Upper lobe of left lung (tissue), 4 donors: ENCODE measurements around the gene SOSTDC1.

Experiments
- CTCF ChIP-seq, 6 experiments: fragments of 450-650 bp in 4 of 6; fragments of 200-600 bp in 2 of 6; sonication (generic) in 2 of 6; IDR thresholded peaks; one replicate each; pipeline ENCODE4 v1.5.1; 2016 to 2019; ENCODE audit warnings: antibody characterized with exemption in 6 of 6
- POLR2A ChIP-seq, 4 donors: fragments of 450-650 bp; IDR thresholded peaks; one replicate each; pipeline ENCODE4 v1.5.1; 2016 to 2017; ENCODE audit warnings: antibody characterized with exemption in 4 of 4, mild to moderate bottlenecking in 2 of 4
- POLR2AphosphoS5 ChIP-seq, 2 donors: sonication (generic); formaldehyde crosslinking; IDR thresholded peaks; one replicate each; pipeline ENCODE4 v1.5.1; 2017; ENCODE audit warnings: antibody characterized with exemption in 2 of 2

GRCh38 chr7:16509829-16510228 lies 44.3 kb upstream of the SOSTDC1 start:
- TF ChIP-seq POLR2AphosphoS5 (IDR thresholded peaks at IDR 0.05) (no peak), POLR2A (IDR thresholded peaks at IDR 0.05) (no peak), CTCF (IDR thresholded peaks at IDR 0.05) (no peak)
